Right hindlimb (tissue), 1 donor: Measurements from ENCODE around the gene NUDT21.
"Not testable (repeated sequence)": the region's sequence is repeated elsewhere in the genome, so short reads cannot be mapped to it uniquely, and the experiment has no call there.

Experiments
- DNase-seq: peaks from one replicate; pipeline ENCODE4 v3.0.0-alpha.2; 2018

Gene NUDT21

GRCh38 chr16:56450986-56451752 is at the start of gene NUDT21, which contains the start of gene OGFOD1:
TSS of gene NUDT21 (minus strand) at chr16:56451332. CDS start at chr16:56451202, 130 bp downstream.
TSS of gene OGFOD1 (plus strand) at chr16:56451554. CDS start at chr16:56451613, 59 bp downstream.
- DNase-seq, result peak; percentile 97

DNA sequence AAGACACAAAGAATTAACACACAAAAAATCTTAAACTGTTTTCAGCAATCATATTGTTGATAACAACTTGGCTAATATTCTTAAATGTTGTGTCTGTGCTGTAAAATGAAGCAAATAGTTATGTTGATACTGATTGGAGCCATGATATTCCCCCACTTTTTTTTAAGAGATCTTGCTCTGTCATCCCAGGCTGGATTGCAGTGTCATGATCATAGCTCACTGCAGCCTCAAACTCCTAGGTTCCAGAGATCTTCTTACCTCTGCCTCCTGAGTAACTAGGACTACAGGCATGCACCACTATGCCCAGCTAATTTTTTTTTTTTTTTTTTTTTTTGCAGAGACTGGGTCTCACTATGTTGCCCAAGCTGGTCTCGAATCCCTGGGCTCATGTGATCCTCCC is 42.7 kb upstream of the NUDT21 start:
- no peak for DNase-seq

DNA sequence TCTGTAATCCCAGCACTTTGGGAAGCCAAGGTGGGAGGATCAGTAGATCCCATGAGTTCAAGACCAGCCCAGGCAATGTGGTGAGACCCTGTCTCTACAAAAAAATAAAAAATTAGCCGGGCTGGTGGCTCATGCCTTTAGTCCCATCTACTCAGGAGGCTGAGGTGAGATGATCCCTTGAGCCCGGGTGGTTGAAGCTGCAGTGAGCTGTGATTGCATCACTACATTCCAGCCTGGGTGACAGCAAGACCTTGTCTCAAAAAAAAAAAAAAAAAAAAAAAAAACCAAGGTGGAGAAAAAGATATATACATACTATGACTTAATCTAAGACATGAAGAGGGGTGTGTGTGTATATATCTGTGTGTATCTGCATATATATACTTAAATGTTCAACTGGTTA is 42.0 kb upstream of the NUDT21 start:
- no peak for DNase-seq

DNA sequence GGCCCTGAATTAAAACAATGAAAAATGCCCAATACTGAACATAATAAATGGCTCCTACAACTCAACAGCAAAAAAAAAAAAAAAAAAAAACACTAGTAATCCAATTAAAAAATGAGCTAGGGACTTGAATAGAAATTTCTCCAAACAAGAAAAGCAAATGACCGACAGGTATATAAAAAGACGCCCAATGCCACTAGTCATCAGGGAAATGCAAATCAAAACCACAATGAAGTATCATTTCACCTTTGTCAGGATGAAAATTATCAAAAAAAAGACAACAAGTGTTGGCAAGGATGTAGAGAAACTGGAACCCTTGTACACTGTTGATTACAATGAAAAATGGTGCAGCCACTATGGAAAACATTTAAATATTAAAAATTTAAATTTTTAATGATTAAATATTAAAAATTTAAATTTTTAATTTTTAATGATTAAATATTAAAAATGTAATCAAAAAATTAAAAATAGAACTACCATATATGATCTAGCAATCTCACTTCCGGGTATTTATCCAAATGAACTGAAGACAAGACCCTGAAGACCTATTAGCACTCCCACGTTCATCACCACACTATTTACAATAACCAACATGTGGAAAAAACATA is 40.6 kb upstream of the NUDT21 start:
- DNase-seq, result no peak

DNA sequence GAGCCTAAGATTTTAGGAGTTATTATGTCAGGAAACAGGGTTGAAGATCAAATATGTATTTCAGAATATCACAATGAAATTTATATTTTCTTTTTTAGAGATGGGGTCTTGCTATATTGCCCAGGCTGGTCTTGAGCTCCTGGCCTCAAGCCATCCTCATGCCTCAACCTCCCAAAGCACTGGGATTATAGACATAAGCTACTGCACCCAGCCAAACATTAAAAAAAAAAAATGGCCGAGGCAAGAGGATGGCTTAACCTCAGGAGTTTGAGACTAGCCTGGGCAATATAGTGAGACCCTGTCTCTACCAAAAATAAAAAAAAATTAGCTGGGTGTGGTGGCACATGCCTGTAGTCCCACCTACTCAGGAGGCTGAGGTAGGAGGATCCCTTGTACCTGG is 37.7 kb upstream of the NUDT21 start:
- not testable (repeated sequence) for DNase-seq

DNA sequence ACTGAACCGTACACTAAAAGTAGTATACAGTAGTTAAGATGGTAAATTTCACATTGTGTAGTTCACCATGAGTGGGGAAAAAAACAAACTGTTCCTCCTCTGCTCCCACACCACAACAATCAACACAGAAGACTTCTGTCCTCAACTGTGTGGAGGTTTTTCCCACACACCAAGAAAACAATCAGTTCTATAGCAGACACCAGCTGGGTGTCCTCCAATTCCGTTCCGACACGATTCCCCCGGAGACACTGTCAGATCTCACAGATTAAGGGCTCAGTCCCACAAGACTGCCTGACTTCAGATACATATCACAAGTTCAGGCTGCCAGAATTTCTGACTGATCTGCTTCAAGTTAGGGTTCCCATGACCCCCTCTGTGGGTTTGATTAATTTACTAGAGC is 36.9 kb upstream of the NUDT21 start:
- no peak for DNase-seq

DNA sequence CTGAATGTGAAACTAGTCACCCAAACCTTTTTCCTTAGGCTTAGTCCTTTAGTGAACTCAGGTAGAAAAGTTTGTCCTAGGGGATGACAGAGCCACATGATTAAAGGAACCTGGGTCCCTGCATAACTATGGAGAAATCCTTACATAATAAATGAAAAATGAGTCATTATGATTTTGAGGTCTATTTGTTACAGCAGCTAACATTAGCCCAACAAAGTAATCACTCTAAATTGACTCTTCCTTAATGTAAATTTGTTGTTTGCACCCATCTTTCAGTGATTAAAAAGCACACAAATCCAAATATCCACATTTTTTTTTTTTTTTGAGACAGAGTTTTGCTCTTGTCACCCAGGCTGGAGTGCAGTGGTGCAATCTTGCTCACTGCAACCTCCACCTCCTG is 32.3 kb upstream of the NUDT21 start:
- DNase-seq, result no peak

- no peak for DNase-seq
Observed at GRCh38 chr16:56482683-56483236, 31.6 kb upstream of the NUDT21 start.

DNA sequence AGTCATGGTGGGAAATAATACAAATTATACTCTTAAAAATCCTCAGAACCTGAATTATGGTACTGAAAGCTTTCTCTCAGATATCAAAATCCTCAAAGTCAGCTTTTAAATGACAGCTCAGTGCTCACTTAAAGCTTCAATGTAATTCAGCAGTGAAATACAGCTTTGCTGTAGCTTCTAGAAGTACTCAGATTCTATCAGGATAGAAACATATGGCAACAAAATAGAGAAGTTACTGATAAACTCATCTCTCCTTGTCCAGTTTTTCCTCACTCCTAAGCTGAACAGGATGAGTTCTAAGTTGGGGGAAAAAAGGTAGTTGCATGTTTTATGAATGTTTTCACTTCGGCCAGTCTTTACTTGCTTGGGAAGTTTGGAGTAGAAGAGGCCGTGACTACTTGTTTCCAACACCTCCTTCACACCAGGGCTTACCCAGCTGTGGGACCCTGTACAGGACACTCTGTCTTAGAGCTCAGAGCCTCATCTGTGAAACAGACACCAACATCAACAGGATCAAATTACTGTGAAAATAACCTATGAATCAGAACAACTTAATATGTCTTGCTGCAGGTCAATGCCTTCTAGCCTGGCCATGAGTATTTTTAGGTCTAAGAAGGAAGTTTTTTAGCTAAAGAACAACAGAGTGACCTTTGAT is 30.5 kb upstream of the NUDT21 start:
- DNase-seq, result no peak

DNA sequence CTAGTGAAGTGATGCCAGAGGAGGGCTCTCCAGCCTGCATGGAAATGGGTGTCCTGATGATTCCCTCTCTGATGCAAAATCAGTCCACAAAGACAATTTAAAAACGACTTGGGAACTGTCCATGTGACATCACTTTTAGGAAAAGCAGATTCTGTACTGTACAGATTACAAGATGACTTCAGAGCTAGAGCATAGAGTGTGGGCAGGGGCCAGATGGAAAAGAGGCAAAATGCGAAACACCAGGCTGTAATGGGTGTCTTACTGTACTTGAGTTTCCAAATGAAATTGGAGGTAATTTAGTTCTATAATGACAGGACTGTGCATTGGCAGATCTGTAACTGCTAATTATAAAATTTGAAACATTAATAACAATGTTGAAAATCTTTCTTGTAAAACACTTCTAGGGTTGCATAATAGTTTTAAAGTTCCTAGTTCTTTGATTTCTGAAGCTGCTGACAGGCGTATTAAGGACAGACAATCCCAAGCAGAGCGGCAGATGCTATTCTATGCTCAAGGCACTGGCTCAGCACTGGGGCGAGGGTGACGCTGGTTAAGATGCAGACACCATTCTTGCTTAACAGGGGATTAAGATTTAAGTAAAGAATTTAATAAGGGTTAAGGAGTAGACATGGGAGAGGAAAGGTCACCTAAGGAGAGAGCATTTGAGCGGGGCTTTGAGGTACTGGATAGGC is 29.8 kb upstream of the NUDT21 start:
- no peak for DNase-seq

- DNase-seq, result no peak
Observed at GRCh38 chr16:56479469-56479868, 28.3 kb upstream of the NUDT21 start.

- DNase-seq, result no peak
Observed at GRCh38 chr16:56478281-56479049, 27.3 kb upstream of the NUDT21 start.

GRCh38 chr16:56477096-56477878 is 26.2 kb upstream of the NUDT21 start:
- DNase-seq, result no peak

DNA sequence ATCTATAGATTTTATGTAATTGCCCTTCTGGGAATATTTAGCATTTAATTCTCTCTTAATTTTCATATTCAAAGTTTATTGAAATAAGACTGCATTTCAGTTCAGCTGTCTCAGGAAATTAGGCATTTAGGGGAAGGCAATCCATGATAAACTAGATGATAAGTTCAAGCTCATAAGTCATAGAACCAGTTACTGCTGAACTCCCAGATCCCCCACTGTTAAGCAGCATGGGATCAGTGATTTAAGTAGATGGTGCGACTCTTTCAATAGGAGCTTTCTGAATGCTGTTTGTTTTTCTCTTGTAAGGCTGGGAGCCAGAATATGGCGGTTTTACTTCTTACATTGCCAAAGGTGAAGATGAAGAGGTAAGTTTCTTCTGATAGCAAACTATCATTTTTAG is 24.1 kb upstream of the NUDT21 start:
- DNase-seq, result no peak

DNA sequence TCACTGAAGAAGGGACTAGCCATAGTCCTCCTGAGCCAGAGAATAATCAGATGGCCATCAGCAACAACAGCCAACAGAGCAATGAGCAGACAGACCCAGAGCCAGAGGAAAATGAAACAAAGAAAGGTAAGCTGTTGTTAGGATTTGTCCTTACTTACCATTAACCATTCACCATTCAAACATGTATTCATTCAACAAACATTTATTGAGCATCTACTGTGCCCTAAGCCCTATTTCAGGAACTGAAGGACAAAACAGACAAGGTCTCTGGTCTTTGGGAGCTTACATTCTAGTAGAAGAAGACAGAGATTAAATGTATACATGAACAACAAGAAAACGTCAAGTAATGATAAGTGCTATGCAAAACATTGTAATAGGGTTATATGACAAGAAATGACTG is 19.5 kb upstream of the NUDT21 start:
- no peak for DNase-seq

DNA sequence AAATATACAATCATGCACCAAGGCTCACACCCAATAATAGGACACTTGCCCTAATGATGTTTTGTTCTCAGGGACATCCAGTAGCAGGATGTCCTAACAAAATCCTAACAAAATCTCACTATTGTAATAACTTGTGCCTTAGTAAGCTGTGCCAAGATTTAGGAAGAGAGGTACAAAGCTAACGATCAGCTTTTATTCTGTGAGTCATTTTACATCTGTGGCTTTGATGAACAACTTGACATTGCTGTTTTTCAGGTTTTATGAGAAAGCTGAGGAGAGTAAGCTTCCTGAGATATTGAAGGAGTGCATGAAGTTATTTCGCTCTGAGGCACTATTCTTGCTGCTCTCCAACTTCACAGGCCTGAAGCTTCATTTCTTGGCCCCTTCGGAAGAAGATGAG is 19.1 kb upstream of the NUDT21 start:
- DNase-seq, result no peak

GRCh38 chr16:56469748-56470147 is 18.6 kb upstream of the NUDT21 start:
- DNase-seq, result no peak

GRCh38 chr16:56468800-56469199 is 17.7 kb upstream of the NUDT21 start:
- DNase-seq, result no peak

DNA sequence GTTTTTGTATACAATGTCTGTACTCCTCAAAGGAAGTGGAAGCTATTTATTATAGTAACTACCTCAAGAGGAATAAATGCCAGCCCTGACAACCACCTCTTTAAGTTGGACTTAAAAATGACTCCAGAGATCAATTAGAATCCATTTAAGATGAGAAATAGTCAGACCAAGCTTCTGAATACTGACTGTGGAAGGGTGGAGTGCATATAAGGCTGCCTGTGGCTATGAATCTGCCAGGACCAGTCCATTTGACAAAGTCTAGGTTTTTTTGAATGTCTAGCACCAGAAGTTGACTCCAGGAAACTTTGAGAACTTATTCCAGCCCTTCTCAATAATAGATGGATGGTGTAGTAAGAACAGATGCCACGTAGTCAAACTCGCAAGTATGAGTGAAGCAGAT is 15.2 kb upstream of the NUDT21 start:
- no peak for DNase-seq

DNA sequence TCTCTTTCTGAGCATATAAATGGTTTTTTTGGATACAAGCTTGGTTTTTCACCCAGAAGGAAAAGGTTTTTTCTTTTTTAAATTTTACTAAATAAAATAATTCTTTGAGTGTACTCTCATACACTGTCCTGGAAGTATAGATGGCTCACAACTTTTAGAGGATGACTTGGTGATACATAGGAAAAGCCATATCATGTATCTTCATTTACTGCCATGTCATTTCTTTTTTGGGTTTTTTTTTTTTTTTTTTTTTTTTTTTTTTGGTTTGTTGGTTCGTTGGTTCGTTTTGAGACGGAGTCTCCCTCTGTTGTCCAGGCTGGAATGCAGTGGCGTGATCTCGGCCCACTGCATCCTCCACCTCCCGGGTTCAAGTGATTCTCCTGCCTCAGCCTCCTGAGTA is 12.0 kb upstream of the NUDT21 start:
- DNase-seq, result no peak

- DNase-seq, result no peak
Observed at GRCh38 chr16:56462064-56462796, 11.1 kb upstream of the NUDT21 start.
